Endothelial cell of umbilical vein (primary cell): ENCODE measurements around the gene PKP4. TPM values are rescaled to one million over a fixed set of nuclear protein-coding genes. Genes with fewer than 3 reads are reported as not detected.

Experiments used
- BruUV-seq: library from RNA; stranded (reverse); fragments of 400-500 nt; replicated peaks from 2 replicates; lab custom pipeline; 2021; lab: Mats Ljungman, UMichigan
- CTCF ChIA-PET: fragments of 300-600, 350-600 bp; sonication (Branson Sonifier 250); formaldehyde crosslinking; loops from one replicate; lab custom pipeline; 2021; ENCODE audit warnings: antibody characterized with exemption, inconsistent platforms; lab: Charles Lee
- POLR2A ChIA-PET: fragments of 300-600, 350-600 bp; sonication (Branson Sonifier 250); formaldehyde crosslinking; loops from one replicate; lab custom pipeline; 2021; ENCODE audit warnings: antibody characterized with exemption, inconsistent platforms; lab: Charles Lee
- DNase-seq: peaks from one replicate; pipeline ENCODE4 v3.0.0-alpha.2; 2011; ENCODE audit warnings: low read depth, low spot score
- FAIRE-seq: peaks from 2 replicates; lab custom pipeline; 2011; peaks lifted over from hg19 to GRCh38; lab: Jason Lieb, UNC
- H2AFZ ChIP-seq: 2 replicates; pipeline ENCODE4 v1.6.0; 2012; ENCODE audit warnings: low read depth, low read length, control low read depth, inconsistent platforms
- H3K27ac ChIP-seq: 2 replicates; pipeline ENCODE4 v1.5.1; 2011; ENCODE audit warnings: low read depth, mild to moderate bottlenecking, control low read depth, low read length, moderate library complexity; ENCODE audit not compliant: insufficient read depth
- H3K27me3 ChIP-seq, 2 experiments: 2 replicates each; pipeline versions ENCODE4 v1.6.0 to v1.6.1; 2011; ENCODE audit warnings: low read length in 2 of 2, mixed read lengths in 1 of 2; ENCODE audit not compliant: control insufficient read depth in 2 of 2, insufficient read depth in 2 of 2
- H3K36me3 ChIP-seq, 2 experiments: 2 replicates in 1 of 2; 3 replicates in 1 of 2; pipeline ENCODE4 v1.5.1; 2011; ENCODE audit warnings: low read length in 2 of 2, mild to moderate bottlenecking in 1 of 2, moderate library complexity in 1 of 2; ENCODE audit not compliant: control insufficient read depth in 2 of 2, insufficient read depth in 2 of 2; ENCODE audit errors: extremely low read depth in 1 of 2
- H3K4me1 ChIP-seq: 3 replicates; pipeline ENCODE4 v1.5.1; 2011; ENCODE audit warnings: mild to moderate bottlenecking, low read length; ENCODE audit not compliant: control insufficient read depth, insufficient read depth; ENCODE audit errors: extremely low read depth
- H3K4me2 ChIP-seq: 2 replicates; pipeline ENCODE4 v1.6.1; 2011; ENCODE audit warnings: low read length, control low read depth, mixed read lengths; ENCODE audit not compliant: insufficient read depth
- H3K4me3 ChIP-seq, 3 experiments: fragments of 200-600 bp in 1 of 3; sonication (generic), shearing (Covaris generic) in 1 of 3; replicated peaks in 1 of 3; 2 replicates each; pipeline ENCODE4 v1.5.1; 2011 to 2016; ENCODE audit warnings: control low read depth in 3 of 3, low read length in 3 of 3, mild to moderate bottlenecking in 2 of 3, inconsistent platforms in 1 of 3, low read depth in 1 of 3, moderate library complexity in 1 of 3; ENCODE audit not compliant: insufficient read depth in 1 of 3
- H3K79me2 ChIP-seq: 2 replicates; pipeline ENCODE4 v1.6.0; 2012; ENCODE audit warnings: low read length, inconsistent platforms; ENCODE audit not compliant: control insufficient read depth, insufficient read depth
- H3K9ac ChIP-seq: replicated peaks from 2 replicates; pipeline ENCODE3; 2011; ENCODE audit warnings: low read length, control low read depth; ENCODE audit not compliant: insufficient read depth; ENCODE audit errors: extremely low read depth
- H3K9me1 ChIP-seq: replicated peaks from 3 replicates; pipeline ENCODE4 v1.6.0; 2011; ENCODE audit warnings: mild to moderate bottlenecking, low read length; ENCODE audit not compliant: control insufficient read depth, insufficient read depth; ENCODE audit errors: extremely low read depth
- H3K9me3 ChIP-seq: replicated peaks from 2 replicates; pipeline ENCODE4 v1.5.1; 2012; ENCODE audit warnings: low read length, inconsistent platforms; ENCODE audit not compliant: control insufficient read depth, insufficient read depth
- H4K20me1 ChIP-seq: replicated peaks from 2 replicates; pipeline ENCODE3; 2011; ENCODE audit warnings: mild to moderate bottlenecking, low read length; ENCODE audit not compliant: control insufficient read depth, insufficient read depth; ENCODE audit errors: extremely low read depth
- CTCF ChIP-seq, 2 donors: IDR thresholded peaks; 1 replicate in 1 of 2; 2 replicates in 1 of 2; pipeline ENCODE4 v1.5.1; 2011; ENCODE audit warnings: low read length in 2 of 2, mild to moderate bottlenecking in 2 of 2, moderate library complexity in 2 of 2, control low read depth in 1 of 2, inconsistent platforms in 1 of 2, low read depth in 1 of 2; ENCODE audit not compliant: insufficient read depth in 1 of 2; ENCODE audit errors: extremely low read depth in 1 of 2
- EZH2 ChIP-seq: IDR thresholded peaks from 2 replicates; pipeline ENCODE4 v1.6.1; 2012; ENCODE audit warnings: borderline replicate concordance, low read depth, mild to moderate bottlenecking, moderate library complexity, low read length, inconsistent platforms; ENCODE audit not compliant: severe bottlenecking
- FOS ChIP-seq: IDR thresholded peaks from 2 replicates; pipeline ENCODE4 v1.6.1; 2011; ENCODE audit warnings: mild to moderate bottlenecking, low read length, moderate library complexity, borderline replicate concordance; ENCODE audit not compliant: insufficient read depth
- GATA2 ChIP-seq: IDR thresholded peaks from 2 replicates; pipeline ENCODE4 v1.7.0; 2011; ENCODE audit warnings: low read depth, mild to moderate bottlenecking, moderate library complexity, mixed read lengths, low read length; ENCODE audit not compliant: insufficient read length, insufficient read depth
- JUN ChIP-seq: IDR thresholded peaks from 2 replicates; pipeline ENCODE4 v1.6.1; 2011; ENCODE audit warnings: borderline replicate concordance, low read depth; ENCODE audit not compliant: insufficient read length, insufficient read depth
- MAX ChIP-seq: IDR thresholded peaks from 2 replicates; pipeline ENCODE4 v1.6.1; 2011; ENCODE audit not compliant: insufficient read depth, insufficient read length
- MYC ChIP-seq: IDR thresholded peaks from one replicate; pipeline ENCODE4 v1.6.1; 2011; ENCODE audit warnings: mild to moderate bottlenecking, low read depth, low read length
- POLR2A ChIP-seq: IDR thresholded peaks from 2 replicates; pipeline ENCODE4 v1.6.1; 2012; ENCODE audit warnings: low read depth, mild to moderate bottlenecking, control low read depth, low read length
- POLR2AphosphoS5 ChIP-seq: IDR thresholded peaks from 2 replicates; pipeline ENCODE4 v1.6.1; 2012; ENCODE audit warnings: low read depth, mild to moderate bottlenecking, control low read depth, low read length, moderate library complexity; ENCODE audit not compliant: insufficient read depth
- dilution Hi-C: fragments of 300-500 bp; cut with MboI; formaldehyde crosslinking; loops from one replicate; pipeline ENCODE4 v1.15.0; 2019; ENCODE audit warnings: low sequenced_read_pairs; ENCODE audit not compliant: extremely low pct_ligation_motif_present
- intact Hi-C: fragments of 100-400 bp; cut with micrococcal nuclease; formaldehyde crosslinking; loops from one replicate; pipeline ENCODE4 v1.10.0; 2022
- polyA plus RNA-seq, 4 experiments: library from polyadenylated mRNA; depleted of rRNA in 3 of 4; stranded (reverse) in 3 of 4; unstranded in 1 of 4; fragments of >200 nt; gene quantifications; 2 replicates each; pipeline versions ENCODE4 v1.2.1 to v1.2.3, GENCODE V29; 2011 to 2012; ENCODE audit warnings: missing spikeins in 1 of 4
- total RNA-seq: library from RNA; stranded (reverse); gene quantifications from 2 replicates; pipeline ENCODE4 v1.2.3, GENCODE V29; 2021

The PKP4 gene
- total and polyA plus RNA-seq, 2 donors (not counting 3 experiments of a cell fraction or from before 2014, with no cell fraction given), result 35.4 to 68.5 TPM

GRCh38 chr2:158663796-158664195 lies 207.0 kb downstream of the PKP4 start:
- CTCF ChIA-PET, result no interaction called here
- no peaks in the 10 kb centered on the region for H3K9me3 ChIP-seq
- peaks cover 3 to 22% of the 10 kb centered on the region in 2 experiments for H3K36me3 ChIP-seq
- intact Hi-C loops (no loop called here), dilution Hi-C loops (no loop called here)
- no peak overlapping the region for H3K27ac ChIP-seq
- no peak overlapping the region for H3K4me2 ChIP-seq
- no peak for FAIRE-seq
- H4K20me1 ChIP-seq, result no peaks in the 10 kb centered on the region
- H3K27me3 ChIP-seq, result no peaks in the 10 kb centered on the region
- no peak overlapping the region for H3K4me3 ChIP-seq
- H3K79me2 ChIP-seq, result no peaks in the 10 kb centered on the region
- POLR2A ChIA-PET, result no interaction called here
- peaks cover 34% of the 10 kb centered on the region for H3K4me1 ChIP-seq
- TF ChIP-seq JUN (no peak), MYC (no peak), POLR2AphosphoS5 (no peak), EZH2 (no peak), CTCF (IDR thresholded peaks at IDR 0.05; ENCODE audit: extremely low read depth in 1 of 2, insufficient read depth in 1 of 2, low read depth in 1 of 2, low read length in 2 of 2) (no peak), POLR2A (no peak), GATA2 (no peak), MAX (no peak), FOS (no peak)
- no peak overlapping the region for H2AFZ ChIP-seq
- no peaks in the 10 kb centered on the region for H3K9me1 ChIP-seq
- no peak for DNase-seq
- BruUV-seq, result no TSS peak
- H3K9ac ChIP-seq, result no peak overlapping the region
